Neutrophil (primary cell): ENCODE measurements around the gene TTC3.

Experiments
- H3K27ac ChIP-seq: fragments of 200-600 bp; sonication (generic); 2 replicates; pipeline ENCODE4 v1.5.1; 2016; ENCODE audit warnings: mild to moderate bottlenecking, moderate library complexity
- H3K27me3 ChIP-seq: fragments of 200-600 bp; sonication (generic); 2 replicates; pipeline ENCODE4 v1.6.0; 2016; ENCODE audit warnings: mild to moderate bottlenecking
- H3K36me3 ChIP-seq: fragments of 200-600 bp; sonication (generic); 2 replicates; pipeline ENCODE4 v1.5.1; 2017
- H3K4me1 ChIP-seq, 2 experiments: fragments of 200-600 bp in 1 of 2; sonication (generic) in 1 of 2; 1 replicate in 1 of 2; 2 replicates in 1 of 2; pipeline versions ENCODE4 v1.5.1 to v1.6.1; 2013 to 2016; ENCODE audit warnings: low read depth in 1 of 2, low read length in 1 of 2, mild to moderate bottlenecking in 1 of 2, moderate library complexity in 1 of 2; ENCODE audit not compliant: control insufficient read depth in 1 of 2, insufficient read depth in 1 of 2
- H3K4me3 ChIP-seq, 2 experiments: fragments of 200-600 bp in 1 of 2; sonication (generic) in 1 of 2; 1 replicate in 1 of 2; 2 replicates in 1 of 2; pipeline ENCODE4 v1.5.1; 2013 to 2016; ENCODE audit warnings: low read depth in 1 of 2, low read length in 1 of 2, mild to moderate bottlenecking in 1 of 2, moderate library complexity in 1 of 2
- H3K9me3 ChIP-seq: fragments of 200-600 bp; sonication (generic); 2 replicates; pipeline ENCODE4 v1.5.1; 2016
- TF ChIP-seq, protein P1 (sequence below): fragments of 200-600 bp; sonication (generic); IDR thresholded peaks from 2 replicates; pipeline ENCODE4 v1.5.1; 2016; ENCODE audit warnings: antibody characterized with exemption

The TTC3 gene

GRCh38 chr21:37228003-37228400, 154.9 kb downstream of the TTC3 start:
- H3K36me3 ChIP-seq = peaks cover 99% of the 10 kb centered on the region
- peaks cover 20% of the 10 kb centered on the region in 2 experiments for H3K4me1 ChIP-seq
- H3K27ac ChIP-seq = no peak overlapping the region
- H3K27me3 ChIP-seq = no peaks in the 10 kb centered on the region
- no peaks in the 10 kb centered on the region for H3K9me3 ChIP-seq
- TF ChIP-seq, protein P1, sequence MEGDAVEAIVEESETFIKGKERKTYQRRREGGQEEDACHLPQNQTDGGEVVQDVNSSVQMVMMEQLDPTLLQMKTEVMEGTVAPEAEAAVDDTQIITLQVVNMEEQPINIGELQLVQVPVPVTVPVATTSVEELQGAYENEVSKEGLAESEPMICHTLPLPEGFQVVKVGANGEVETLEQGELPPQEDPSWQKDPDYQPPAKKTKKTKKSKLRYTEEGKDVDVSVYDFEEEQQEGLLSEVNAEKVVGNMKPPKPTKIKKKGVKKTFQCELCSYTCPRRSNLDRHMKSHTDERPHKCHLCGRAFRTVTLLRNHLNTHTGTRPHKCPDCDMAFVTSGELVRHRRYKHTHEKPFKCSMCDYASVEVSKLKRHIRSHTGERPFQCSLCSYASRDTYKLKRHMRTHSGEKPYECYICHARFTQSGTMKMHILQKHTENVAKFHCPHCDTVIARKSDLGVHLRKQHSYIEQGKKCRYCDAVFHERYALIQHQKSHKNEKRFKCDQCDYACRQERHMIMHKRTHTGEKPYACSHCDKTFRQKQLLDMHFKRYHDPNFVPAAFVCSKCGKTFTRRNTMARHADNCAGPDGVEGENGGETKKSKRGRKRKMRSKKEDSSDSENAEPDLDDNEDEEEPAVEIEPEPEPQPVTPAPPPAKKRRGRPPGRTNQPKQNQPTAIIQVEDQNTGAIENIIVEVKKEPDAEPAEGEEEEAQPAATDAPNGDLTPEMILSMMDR = no peak
- H3K4me3 ChIP-seq = no peak overlapping the region

DNA sequence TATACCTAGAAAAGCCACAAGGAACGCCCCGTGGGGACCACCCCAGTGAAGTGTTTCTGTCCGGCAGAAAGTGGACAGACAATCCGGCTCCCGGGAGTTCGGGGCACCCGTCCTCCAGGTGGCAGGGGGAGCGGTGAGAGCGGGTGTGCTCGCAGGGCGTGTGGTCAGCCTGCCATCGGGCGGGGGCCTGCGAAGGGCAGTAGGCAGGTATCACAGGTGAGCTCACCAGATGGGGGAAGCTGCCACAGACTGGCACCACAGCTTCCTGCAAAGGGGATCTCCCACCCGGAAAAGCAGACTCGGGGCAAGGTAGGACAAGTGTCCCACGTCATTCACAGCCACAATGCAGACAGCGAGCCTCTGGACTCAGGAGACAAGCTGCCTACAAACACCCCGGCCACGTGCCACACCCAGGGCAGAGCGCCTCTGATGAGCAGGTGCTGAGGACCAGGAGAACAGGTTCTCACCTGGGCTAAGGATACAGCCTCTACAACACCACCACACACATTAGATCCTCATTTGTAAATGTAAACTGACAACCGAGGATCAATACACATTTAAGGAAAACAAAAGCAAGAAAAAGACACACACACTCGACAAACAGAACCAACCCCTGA, 157.7 kb downstream of the TTC3 start:
- peaks cover 88% of the 10 kb centered on the region for H3K36me3 ChIP-seq

DNA sequence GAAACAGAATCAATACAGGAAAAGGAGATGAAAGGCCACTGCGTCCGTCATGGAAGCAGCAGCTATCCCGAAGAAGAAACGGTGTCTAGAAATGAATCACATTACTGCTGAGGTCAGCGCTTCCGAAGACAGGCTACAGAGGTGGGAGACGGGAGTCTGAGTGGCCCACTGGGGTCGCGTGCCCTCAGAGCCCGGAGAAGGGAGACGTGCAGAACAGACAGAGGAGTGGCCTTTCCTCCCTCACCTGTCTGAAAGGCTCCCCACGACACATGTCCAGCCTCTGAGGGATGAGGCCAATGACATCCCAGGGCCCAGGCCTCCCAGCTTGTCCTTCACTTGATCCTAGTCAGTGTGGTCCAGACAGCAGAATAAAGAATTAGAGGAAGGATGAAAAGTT, 158.2 kb downstream of the TTC3 start:
- H3K36me3 ChIP-seq = peaks cover 87% of the 10 kb centered on the region
- H3K9me3 ChIP-seq = no peaks in the 10 kb centered on the region
- no peaks in the 10 kb centered on the region for H3K27me3 ChIP-seq
- TF ChIP-seq, protein P1 = no peak
- H3K27ac ChIP-seq = no peak overlapping the region
- no peak overlapping the region for H3K4me3 ChIP-seq
- H3K4me1 ChIP-seq = peaks cover under 1 to 2% of the 10 kb centered on the region in 2 experiments

More for the DNA sequence above, 157.7 kb downstream of the TTC3 start:
- H3K27ac ChIP-seq = no peak overlapping the region
- H3K27me3 ChIP-seq = no peaks in the 10 kb centered on the region
- TF ChIP-seq, protein P1 = no peak
- no peak overlapping the region for H3K4me3 ChIP-seq
- H3K4me1 ChIP-seq = peaks cover 5 to 7% of the 10 kb centered on the region in 2 experiments
- H3K9me3 ChIP-seq = no peaks in the 10 kb centered on the region

DNA sequence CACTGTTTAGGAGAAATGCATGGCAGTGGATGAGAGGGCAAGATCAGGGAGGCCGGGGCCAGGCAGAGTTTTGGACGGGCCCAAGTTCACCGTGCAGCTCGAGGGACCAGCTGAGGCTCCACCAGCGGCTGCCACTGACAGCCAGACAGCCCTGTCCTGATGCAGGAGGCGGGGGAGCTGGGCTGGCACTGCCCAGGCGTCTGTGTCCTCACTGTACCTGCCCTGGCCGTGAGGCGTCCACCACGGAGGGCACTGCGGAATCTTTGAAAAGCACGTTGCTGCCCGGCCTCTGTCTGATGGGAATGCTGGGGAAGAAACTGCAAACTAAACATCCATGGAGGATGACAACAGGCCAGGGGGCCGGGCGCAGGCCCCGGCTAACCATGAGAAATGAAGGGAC, 158.6 kb downstream of the TTC3 start:
- H3K36me3 ChIP-seq = peaks cover 85% of the 10 kb centered on the region
- H3K4me1 ChIP-seq = no peaks in the 10 kb centered on the region
- no peaks in the 10 kb centered on the region for H3K27me3 ChIP-seq
- no peak overlapping the region for H3K27ac ChIP-seq
- TF ChIP-seq, protein P1 = no peak
- H3K4me3 ChIP-seq = no peak overlapping the region
- no peaks in the 10 kb centered on the region for H3K9me3 ChIP-seq

- no peak overlapping the region for H3K27ac ChIP-seq
- TF ChIP-seq, protein P1 = no peak
Observed at GRCh38 chr21:37232274-37233018, 159.4 kb downstream of the TTC3 start.

More at GRCh38 chr21:37232274-37233018, 159.4 kb downstream of the TTC3 start:
- H3K4me3 ChIP-seq = no peak overlapping the region
- no peaks in the 10 kb centered on the region for H3K27me3 ChIP-seq
- no peaks in the 10 kb centered on the region for H3K9me3 ChIP-seq
- H3K4me1 ChIP-seq = no peaks in the 10 kb centered on the region
- H3K36me3 ChIP-seq = peaks cover 85% of the 10 kb centered on the region
